GM19463 (cell line): ENCODE data around the gene CELF3.

ENCODE experiments used
- ATAC-seq: cut with Tn5 transposase; IDR thresholded peaks from one replicate; pipeline ENCODE4 v1.9.1; 2021; ENCODE audit warnings: mild to moderate bottlenecking, moderate library complexity; ENCODE audit not compliant: unreplicated experiment

The CELF3 gene

GRCh38 chr1:151720974-151721787, 4.6 kb upstream of the CELF3 start, which contains the start of gene RIIAD1:
Gene RIIAD1, plus strand, starts transcription at chr1:151721522. Its CDS starts 15 bp downstream, at chr1:151721537.
- ATAC-seq: no peak

- no peak for ATAC-seq
Observed at GRCh38 chr1:151720554-151720953, 4.0 kb upstream of the CELF3 start.

GRCh38 chr1:151720125-151720524, 3.5 kb upstream of the CELF3 start:
- ATAC-seq: no peak

GRCh38 chr1:151718666-151719065, 2.1 kb upstream of the CELF3 start:
- no peak for ATAC-seq

- ATAC-seq: no peak
Observed at GRCh38 chr1:151718011-151718431, 1.4 kb upstream of the CELF3 start.

GRCh38 chr1:151716405-151716762, 219 bp downstream of the CELF3 start:
- no peak for ATAC-seq

GRCh38 chr1:151715726-151716404, 738 bp downstream of the CELF3 start:
- ATAC-seq: no peak

GRCh38 chr1:151714820-151715725, 1.5 kb downstream of the CELF3 start:
- no peak for ATAC-seq

- ATAC-seq: no peak
Observed at GRCh38 chr1:151713874-151714273, 2.7 kb downstream of the CELF3 start.

- ATAC-seq: no peak
Observed at GRCh38 chr1:151713044-151713443, 3.6 kb downstream of the CELF3 start.

- no peak for ATAC-seq
Observed at GRCh38 chr1:151711951-151712350, 4.7 kb downstream of the CELF3 start.

GRCh38 chr1:151711044-151711800, 5.4 kb downstream of the CELF3 start:
- no peak for ATAC-seq

- ATAC-seq: no peak
Observed at GRCh38 chr1:151710187-151710840, 6.3 kb downstream of the CELF3 start.

GRCh38 chr1:151708891-151709290, 7.7 kb downstream of the CELF3 start:
- no peak for ATAC-seq

GRCh38 chr1:151707541-151708065, 9.0 kb downstream of the CELF3 start:
- no peak for ATAC-seq

- no peak for ATAC-seq
Observed at GRCh38 chr1:151706464-151707415, 9.9 kb downstream of the CELF3 start.

- no peak for ATAC-seq
Observed at GRCh38 chr1:151705753-151706463, 10.7 kb downstream of the CELF3 start.

- no peak for ATAC-seq
Observed at GRCh38 chr1:151705146-151705545, 11.5 kb downstream of the CELF3 start.
